Keratinocyte (primary cell): Measurements from ENCODE around the gene CMIP. TPM values are rescaled to one million over a fixed set of nuclear protein-coding genes. Genes with fewer than 3 reads are reported as not detected.

Experiments
- DNase-seq: peaks from one replicate; pipeline ENCODE4 v3.0.0-alpha.2; 2011; ENCODE audit warnings: low read depth, missing footprints, low spot score
- FAIRE-seq: peaks from 2 replicates; lab custom pipeline; 2011; peaks lifted over from hg19 to GRCh38; lab: Jason Lieb, UNC
- H2AFZ ChIP-seq: 2 replicates; pipeline ENCODE4 v1.6.0; 2012; ENCODE audit warnings: low read length, control low read depth, inconsistent platforms; ENCODE audit not compliant: control insufficient read depth
- H3K27ac ChIP-seq: 2 replicates; pipeline ENCODE4 v1.5.1; 2011; ENCODE audit warnings: low read length; ENCODE audit not compliant: control insufficient read depth, insufficient read depth
- H3K27me3 ChIP-seq: 3 replicates; pipeline ENCODE4 v1.6.0; 2011; ENCODE audit warnings: low read length; ENCODE audit not compliant: control insufficient read depth, insufficient read depth; ENCODE audit errors: extremely low read depth
- H3K36me3 ChIP-seq, 2 experiments: 2 replicates in 1 of 2; 3 replicates in 1 of 2; pipeline ENCODE4 v1.5.1; 2011; ENCODE audit warnings: low read length in 2 of 2, mild to moderate bottlenecking in 1 of 2; ENCODE audit not compliant: control insufficient read depth in 2 of 2, insufficient read depth in 2 of 2; ENCODE audit errors: extremely low read depth in 1 of 2
- H3K4me1 ChIP-seq: 3 replicates; pipeline ENCODE4 v1.5.1; 2011; ENCODE audit warnings: low read length; ENCODE audit not compliant: control insufficient read depth, insufficient read depth; ENCODE audit errors: extremely low read depth
- H3K4me2 ChIP-seq: 3 replicates; pipeline ENCODE4 v1.6.0; 2011; ENCODE audit warnings: low read depth, low read length; ENCODE audit not compliant: control insufficient read depth, insufficient read depth; ENCODE audit errors: extremely low read depth
- H3K4me3 ChIP-seq, 3 experiments: fragments of 200-600 bp in 1 of 3; sonication (generic) in 1 of 3; 2 replicates in 2 of 3; 3 replicates in 1 of 3; pipeline ENCODE4 v1.5.1; 2011 to 2016; ENCODE audit warnings: low read length in 3 of 3, mild to moderate bottlenecking in 3 of 3, control low read depth in 2 of 3, inconsistent platforms in 1 of 3, low read depth in 1 of 3, mixed read lengths in 1 of 3, mixed run types in 1 of 3, moderate library complexity in 1 of 3; ENCODE audit not compliant: control insufficient read depth in 2 of 3, insufficient read depth in 2 of 3; ENCODE audit errors: extremely low read depth in 1 of 3
- H3K79me2 ChIP-seq: 2 replicates; pipeline ENCODE4 v1.6.0; 2012; ENCODE audit warnings: low read length; ENCODE audit not compliant: control insufficient read depth, insufficient read depth
- H3K9ac ChIP-seq: 3 replicates; pipeline ENCODE4 v1.6.0; 2011; ENCODE audit warnings: low read length; ENCODE audit not compliant: control insufficient read depth, insufficient read depth; ENCODE audit errors: extremely low read depth
- H3K9me1 ChIP-seq: 3 replicates; pipeline ENCODE4 v1.6.0; 2011; ENCODE audit warnings: low read length; ENCODE audit not compliant: control insufficient read depth, insufficient read depth; ENCODE audit errors: extremely low read depth
- H3K9me3 ChIP-seq: 2 replicates; pipeline ENCODE4 v1.5.1; 2012; ENCODE audit warnings: low read depth, low read length; ENCODE audit not compliant: control insufficient read depth
- H4K20me1 ChIP-seq: 3 replicates; pipeline ENCODE4 v1.6.0; 2011; ENCODE audit warnings: low read length; ENCODE audit not compliant: control insufficient read depth, insufficient read depth; ENCODE audit errors: extremely low read depth
- CTCF ChIP-seq, 3 experiments: IDR thresholded peaks in 1 of 3; conservative IDR thresholded peaks in 1 of 3; optimal IDR thresholded peaks in 1 of 3; 2 replicates in 2 of 3; 3 replicates in 1 of 3; pipeline versions ENCODE3 to v1.5.1; 2011; ENCODE audit warnings: low read length in 3 of 3, mild to moderate bottlenecking in 3 of 3, moderate library complexity in 2 of 3, control low read depth in 1 of 3, inconsistent platforms in 1 of 3; ENCODE audit not compliant: insufficient read depth in 2 of 3; ENCODE audit errors: extremely low read depth in 1 of 3
- EZH2 ChIP-seq: IDR thresholded peaks from one replicate; pipeline ENCODE4 v1.6.1; 2012; ENCODE audit warnings: inconsistent platforms, mild to moderate bottlenecking, low read length, moderate library complexity
- dilution Hi-C: fragments of 300-500 bp; cut with MboI; formaldehyde crosslinking; loops from one replicate; pipeline ENCODE4 v1.7.0; 2020; ENCODE audit warnings: low sequenced_read_pairs; ENCODE audit not compliant: extremely low pct_ligation_motif_present
- polyA plus RNA-seq, 5 experiments: library from polyadenylated mRNA; depleted of rRNA in 3 of 5; stranded (reverse) in 3 of 5; stranded (forward) in 1 of 5; unstranded in 1 of 5; fragments of >200 nt; gene quantifications; 1 replicate in 1 of 5; 2 replicates in 3 of 5; 3 replicates in 1 of 5; pipeline versions ENCODE4 v1.2.1 to v1.2.3, GENCODE V29; 2011 to 2012; ENCODE audit warnings: missing spikeins in 2 of 5, low read depth in 1 of 5, low replicate concordance in 1 of 5

Gene CMIP
- polyA plus RNA-seq, 1 donor (not counting 4 experiments of a cell fraction or from before 2014, with no cell fraction given): 5.0 TPM

- Histone ChIP-seq H3K9ac (no peak overlapping the region), H3K9me1 (no peaks in the 10 kb centered on the region), H3K4me3 (no peak overlapping the region), H3K4me2 (no peak overlapping the region), H3K36me3 (no peaks in the 10 kb centered on the region), H2AFZ (no peak overlapping the region), H3K4me1 (peaks cover 5% of the 10 kb centered on the region), H3K27ac (no peak overlapping the region), H4K20me1 (no peaks in the 10 kb centered on the region), H3K27me3 (no peaks in the 10 kb centered on the region), H3K9me3 (no peaks in the 10 kb centered on the region), H3K79me2 (no peaks in the 10 kb centered on the region)
- DNase-seq (no peak), FAIRE-seq (no peak)
- dilution Hi-C loops: no loop called here
- TF ChIP-seq CTCF (optimal IDR thresholded peaks at IDR 0.05 in 1 of 3, IDR thresholded peaks at IDR 0.05 in 1 of 3, conservative IDR thresholded peaks at IDR 0.05 in 1 of 3; ENCODE audit: extremely low read depth in 1 of 3, insufficient read depth in 2 of 3, low read length in 3 of 3): no peak
- no peak for TF ChIP-seq EZH2
Observed at GRCh38 chr16:81413245-81413990, 31.2 kb upstream of the CMIP start.

GRCh38 chr16:81415751-81416150 is 28.9 kb upstream of the CMIP start:
- Histone ChIP-seq H3K79me2 (no peaks in the 10 kb centered on the region), H3K9me3 (no peaks in the 10 kb centered on the region), H3K4me2 (no peak overlapping the region), H3K9ac (no peak overlapping the region), H3K4me1 (no peaks in the 10 kb centered on the region), H3K27me3 (no peaks in the 10 kb centered on the region), H3K36me3 (no peaks in the 10 kb centered on the region), H3K4me3 (no peak overlapping the region), H3K9me1 (no peaks in the 10 kb centered on the region), H2AFZ (no peak overlapping the region), H3K27ac (no peak overlapping the region), H4K20me1 (no peaks in the 10 kb centered on the region)
- DNase-seq (no peak), FAIRE-seq (no peak)
- TF ChIP-seq EZH2 (no peak), CTCF (optimal IDR thresholded peaks at IDR 0.05 in 1 of 3, IDR thresholded peaks at IDR 0.05 in 1 of 3, conservative IDR thresholded peaks at IDR 0.05 in 1 of 3; ENCODE audit: extremely low read depth in 1 of 3, insufficient read depth in 2 of 3, low read length in 3 of 3) (no peak)
- dilution Hi-C loops: no loop called here
